HepG2 (cell line): ENCODE results near the gene STAMBPL1. TPM values are rescaled to one million over a fixed set of nuclear protein-coding genes. Genes with fewer than 3 reads are reported as not detected.

Source experiments
- ERF ChIP-seq: IDR thresholded peaks from 2 replicates; pipeline ENCODE4 v1.6.1; 2018; ENCODE audit warnings: missing biosample characterization, missing genetic modification reagents
- ETV5 ChIP-seq: IDR thresholded peaks from 2 replicates; pipeline ENCODE4 v1.6.1; 2018; ENCODE audit warnings: missing biosample characterization, missing genetic modification reagents, inconsistent platforms, borderline replicate concordance
- GABPA ChIP-seq, 2 experiments: IDR thresholded peaks; 2 replicates each; pipeline ENCODE4 v1.6.1; 2011 to 2016; ENCODE audit warnings: low read depth in 2 of 2, low read length in 1 of 2, missing biosample characterization in 1 of 2, missing genetic modification characterization in 1 of 2
- ISX ChIP-seq: sonication (generic); formaldehyde crosslinking; conservative IDR thresholded peaks from 2 replicates; pipeline ENCODE4 v1.5.0; 2020; ENCODE audit warnings: missing genetic modification reagents
- MEIS1 ChIP-seq: sonication (generic); formaldehyde crosslinking; IDR thresholded peaks from 2 replicates; pipeline ENCODE4 v1.9.0; 2021; ENCODE audit warnings: mild to moderate bottlenecking, missing genetic modification reagents, moderate library complexity, borderline replicate concordance
- MEIS2 ChIP-seq: sonication (generic); formaldehyde crosslinking; IDR thresholded peaks from 2 replicates; pipeline ENCODE4 v1.9.0; 2021; ENCODE audit warnings: mild to moderate bottlenecking, missing genetic modification reagents
- NCOR1 ChIP-seq: fragments of 200-600 bp; sonication (generic); IDR thresholded peaks from 2 replicates; pipeline ENCODE4 v1.7.0; 2017; ENCODE audit warnings: antibody characterized with exemption, low read length, borderline replicate concordance
- PRMT3 ChIP-seq: sonication (generic); formaldehyde crosslinking; IDR thresholded peaks from 2 replicates; pipeline ENCODE4 v1.8.1; 2022; ENCODE audit warnings: low read depth, mild to moderate bottlenecking, moderate library complexity, missing genetic modification reagents, borderline replicate concordance
- PRPF4 ChIP-seq: fragments of 200-400 bp; formaldehyde crosslinking; IDR thresholded peaks from 2 replicates; pipeline ENCODE4 v1.6.1; 2016; ENCODE audit warnings: low read length, low read depth; ENCODE audit not compliant: poor library complexity, severe bottlenecking
- ZNF24 ChIP-seq: fragments of 450-650 bp; IDR thresholded peaks from 2 replicates; pipeline ENCODE4 v1.6.1; 2017; ENCODE audit warnings: antibody characterized with exemption, mild to moderate bottlenecking
- ZNF451 ChIP-seq: sonication (generic); formaldehyde crosslinking; IDR thresholded peaks from 2 replicates; pipeline ENCODE4 v1.5.0; 2020; ENCODE audit warnings: mild to moderate bottlenecking, missing genetic modification reagents
- ZNF605 ChIP-seq: sonication (generic); formaldehyde crosslinking; IDR thresholded peaks from 2 replicates; pipeline ENCODE4 v1.8.0; 2022; ENCODE audit warnings: mild to moderate bottlenecking, missing genetic modification reagents
- polyA plus RNA-seq, 8 experiments: library from polyadenylated mRNA; depleted of rRNA in 3 of 8; stranded (reverse) in 7 of 8; unstranded in 1 of 8; fragments of >200 nt; fragmentation: Illumina TruSeq in 4 of 8; extraction: Trizol in 4 of 8; gene quantifications; 2 replicates each; pipeline versions ENCODE4 v1.2.1 to v1.2.3, GENCODE V29; 2011 to 2016; ENCODE audit warnings: low read depth in 4 of 8, missing spikeins in 1 of 8, mixed read lengths in 1 of 8; ENCODE audit not compliant: insufficient read depth in 1 of 8
- total RNA-seq, 5 experiments: library from RNA; depleted of rRNA; stranded (reverse); fragments of >200 nt; fragmentation: Illumina TruSeq; extraction: Trizol; gene quantifications; 2 replicates each; pipeline ENCODE4 v1.2.3, GENCODE V29; 2016; ENCODE audit warnings: low read depth in 1 of 5
- TF ChIP-seq, protein P1 (sequence below): sonication (generic); formaldehyde crosslinking; IDR thresholded peaks from 2 replicates; pipeline ENCODE4 v1.5.0; 2020; ENCODE audit warnings: mild to moderate bottlenecking, missing genetic modification reagents, moderate library complexity
- TF ChIP-seq, protein P2 (sequence below): sonication (generic); formaldehyde crosslinking; IDR thresholded peaks from 2 replicates; pipeline ENCODE4 v1.4.0; 2020; ENCODE audit warnings: missing genetic modification reagents
- TF ChIP-seq, protein P3 (sequence below), 2 experiments: IDR thresholded peaks; 2 replicates each; pipeline ENCODE4 v1.6.1; 2011 to 2012; ENCODE audit warnings: low read length in 2 of 2, borderline replicate concordance in 1 of 2, low read depth in 1 of 2, mild to moderate bottlenecking in 1 of 2, moderate library complexity in 1 of 2
- TF ChIP-seq, protein P4 (sequence below): sonication (generic); formaldehyde crosslinking; IDR thresholded peaks from 2 replicates; pipeline ENCODE4 v1.4.0; 2020; ENCODE audit warnings: mild to moderate bottlenecking, missing genetic modification reagents
- TF ChIP-seq, protein P5 (sequence below): sonication (generic); formaldehyde crosslinking; IDR thresholded peaks from 2 replicates; pipeline ENCODE4 v1.8.0; 2022; ENCODE audit warnings: missing genetic modification reagents, mild to moderate bottlenecking, borderline replicate concordance

The STAMBPL1 gene
- total and polyA plus RNA-seq, 2 of the 13 experiments (the other 11 are each of a cell fraction or from before 2014, with no cell fraction given), result 1.4 to 1.5 TPM

DNA sequence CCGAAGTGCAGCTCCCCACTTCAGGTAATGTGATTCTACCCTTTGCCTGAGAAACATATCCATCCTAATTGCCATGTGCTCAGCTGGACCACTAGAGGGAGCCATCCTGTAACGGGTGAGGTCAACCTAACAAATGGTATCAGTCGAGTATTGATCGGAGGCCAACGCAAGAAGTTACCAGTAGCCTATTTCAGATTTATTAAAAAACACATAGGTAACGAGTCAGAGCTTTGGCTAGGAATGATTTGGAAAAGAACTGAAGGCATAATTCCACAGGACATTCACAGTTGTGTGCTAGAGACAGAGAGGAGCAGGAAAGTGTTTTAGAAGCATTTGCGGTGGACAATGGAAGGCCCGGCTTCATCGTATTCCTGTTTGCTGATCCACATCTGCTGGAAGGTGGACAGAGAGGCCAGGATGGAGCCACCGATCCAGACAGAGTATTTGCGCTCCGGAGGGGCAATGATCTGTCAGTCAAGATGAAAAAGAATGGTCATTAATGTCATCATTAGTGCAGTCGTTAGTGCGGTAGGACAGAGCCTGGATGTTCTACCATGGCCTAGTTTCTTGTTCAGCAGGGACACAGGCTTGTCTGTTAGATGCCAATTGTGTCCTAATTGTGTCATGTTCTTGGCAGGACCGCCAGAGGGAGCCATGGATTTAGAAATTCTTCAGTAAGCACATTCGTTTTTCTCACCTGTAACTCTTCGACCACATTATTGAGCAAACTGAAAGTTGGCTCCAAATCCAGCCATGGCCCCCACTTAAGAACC lies 55.0 kb downstream of the STAMBPL1 start (continued):
- no peak for TF ChIP-seq PRMT3 (CRISPR knock-in tag)
- no peak for TF ChIP-seq ETV5 (CRISPR knock-in tag)
- TF ChIP-seq ZNF24, result no peak
- TF ChIP-seq, protein P1, sequence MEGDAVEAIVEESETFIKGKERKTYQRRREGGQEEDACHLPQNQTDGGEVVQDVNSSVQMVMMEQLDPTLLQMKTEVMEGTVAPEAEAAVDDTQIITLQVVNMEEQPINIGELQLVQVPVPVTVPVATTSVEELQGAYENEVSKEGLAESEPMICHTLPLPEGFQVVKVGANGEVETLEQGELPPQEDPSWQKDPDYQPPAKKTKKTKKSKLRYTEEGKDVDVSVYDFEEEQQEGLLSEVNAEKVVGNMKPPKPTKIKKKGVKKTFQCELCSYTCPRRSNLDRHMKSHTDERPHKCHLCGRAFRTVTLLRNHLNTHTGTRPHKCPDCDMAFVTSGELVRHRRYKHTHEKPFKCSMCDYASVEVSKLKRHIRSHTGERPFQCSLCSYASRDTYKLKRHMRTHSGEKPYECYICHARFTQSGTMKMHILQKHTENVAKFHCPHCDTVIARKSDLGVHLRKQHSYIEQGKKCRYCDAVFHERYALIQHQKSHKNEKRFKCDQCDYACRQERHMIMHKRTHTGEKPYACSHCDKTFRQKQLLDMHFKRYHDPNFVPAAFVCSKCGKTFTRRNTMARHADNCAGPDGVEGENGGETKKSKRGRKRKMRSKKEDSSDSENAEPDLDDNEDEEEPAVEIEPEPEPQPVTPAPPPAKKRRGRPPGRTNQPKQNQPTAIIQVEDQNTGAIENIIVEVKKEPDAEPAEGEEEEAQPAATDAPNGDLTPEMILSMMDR (CRISPR knock-in tag), result peak; percentile 85
- TF ChIP-seq, protein P2, sequence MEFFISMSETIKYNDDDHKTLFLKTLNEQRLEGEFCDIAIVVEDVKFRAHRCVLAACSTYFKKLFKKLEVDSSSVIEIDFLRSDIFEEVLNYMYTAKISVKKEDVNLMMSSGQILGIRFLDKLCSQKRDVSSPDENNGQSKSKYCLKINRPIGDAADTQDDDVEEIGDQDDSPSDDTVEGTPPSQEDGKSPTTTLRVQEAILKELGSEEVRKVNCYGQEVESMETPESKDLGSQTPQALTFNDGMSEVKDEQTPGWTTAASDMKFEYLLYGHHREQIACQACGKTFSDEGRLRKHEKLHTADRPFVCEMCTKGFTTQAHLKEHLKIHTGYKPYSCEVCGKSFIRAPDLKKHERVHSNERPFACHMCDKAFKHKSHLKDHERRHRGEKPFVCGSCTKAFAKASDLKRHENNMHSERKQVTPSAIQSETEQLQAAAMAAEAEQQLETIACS (CRISPR knock-in tag), result no peak
- no peak for TF ChIP-seq NCOR1
- TF ChIP-seq ZNF605, result no peak
- TF ChIP-seq ISX (CRISPR knock-in tag), result no peak
- no peak for TF ChIP-seq PRPF4
- TF ChIP-seq, protein P3, sequence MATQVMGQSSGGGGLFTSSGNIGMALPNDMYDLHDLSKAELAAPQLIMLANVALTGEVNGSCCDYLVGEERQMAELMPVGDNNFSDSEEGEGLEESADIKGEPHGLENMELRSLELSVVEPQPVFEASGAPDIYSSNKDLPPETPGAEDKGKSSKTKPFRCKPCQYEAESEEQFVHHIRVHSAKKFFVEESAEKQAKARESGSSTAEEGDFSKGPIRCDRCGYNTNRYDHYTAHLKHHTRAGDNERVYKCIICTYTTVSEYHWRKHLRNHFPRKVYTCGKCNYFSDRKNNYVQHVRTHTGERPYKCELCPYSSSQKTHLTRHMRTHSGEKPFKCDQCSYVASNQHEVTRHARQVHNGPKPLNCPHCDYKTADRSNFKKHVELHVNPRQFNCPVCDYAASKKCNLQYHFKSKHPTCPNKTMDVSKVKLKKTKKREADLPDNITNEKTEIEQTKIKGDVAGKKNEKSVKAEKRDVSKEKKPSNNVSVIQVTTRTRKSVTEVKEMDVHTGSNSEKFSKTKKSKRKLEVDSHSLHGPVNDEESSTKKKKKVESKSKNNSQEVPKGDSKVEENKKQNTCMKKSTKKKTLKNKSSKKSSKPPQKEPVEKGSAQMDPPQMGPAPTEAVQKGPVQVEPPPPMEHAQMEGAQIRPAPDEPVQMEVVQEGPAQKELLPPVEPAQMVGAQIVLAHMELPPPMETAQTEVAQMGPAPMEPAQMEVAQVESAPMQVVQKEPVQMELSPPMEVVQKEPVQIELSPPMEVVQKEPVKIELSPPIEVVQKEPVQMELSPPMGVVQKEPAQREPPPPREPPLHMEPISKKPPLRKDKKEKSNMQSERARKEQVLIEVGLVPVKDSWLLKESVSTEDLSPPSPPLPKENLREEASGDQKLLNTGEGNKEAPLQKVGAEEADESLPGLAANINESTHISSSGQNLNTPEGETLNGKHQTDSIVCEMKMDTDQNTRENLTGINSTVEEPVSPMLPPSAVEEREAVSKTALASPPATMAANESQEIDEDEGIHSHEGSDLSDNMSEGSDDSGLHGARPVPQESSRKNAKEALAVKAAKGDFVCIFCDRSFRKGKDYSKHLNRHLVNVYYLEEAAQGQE (IDR thresholded peaks at IDR 0.05; ENCODE audit: borderline replicate concordance in 1 of 2, low read depth in 1 of 2, low read length in 2 of 2), result no peak
- no peak for TF ChIP-seq ERF (CRISPR knock-in tag)
- TF ChIP-seq GABPA (IDR thresholded peaks at IDR 0.05; ENCODE audit: low read depth, low read length), result no peak
- TF ChIP-seq GABPA (CRISPR knock-in tag; IDR thresholded peaks at IDR 0.05; ENCODE audit: low read depth), result no peak
- no peak for TF ChIP-seq MEIS2 (CRISPR knock-in tag)
- no peak for TF ChIP-seq MEIS1
- TF ChIP-seq, protein P4, sequence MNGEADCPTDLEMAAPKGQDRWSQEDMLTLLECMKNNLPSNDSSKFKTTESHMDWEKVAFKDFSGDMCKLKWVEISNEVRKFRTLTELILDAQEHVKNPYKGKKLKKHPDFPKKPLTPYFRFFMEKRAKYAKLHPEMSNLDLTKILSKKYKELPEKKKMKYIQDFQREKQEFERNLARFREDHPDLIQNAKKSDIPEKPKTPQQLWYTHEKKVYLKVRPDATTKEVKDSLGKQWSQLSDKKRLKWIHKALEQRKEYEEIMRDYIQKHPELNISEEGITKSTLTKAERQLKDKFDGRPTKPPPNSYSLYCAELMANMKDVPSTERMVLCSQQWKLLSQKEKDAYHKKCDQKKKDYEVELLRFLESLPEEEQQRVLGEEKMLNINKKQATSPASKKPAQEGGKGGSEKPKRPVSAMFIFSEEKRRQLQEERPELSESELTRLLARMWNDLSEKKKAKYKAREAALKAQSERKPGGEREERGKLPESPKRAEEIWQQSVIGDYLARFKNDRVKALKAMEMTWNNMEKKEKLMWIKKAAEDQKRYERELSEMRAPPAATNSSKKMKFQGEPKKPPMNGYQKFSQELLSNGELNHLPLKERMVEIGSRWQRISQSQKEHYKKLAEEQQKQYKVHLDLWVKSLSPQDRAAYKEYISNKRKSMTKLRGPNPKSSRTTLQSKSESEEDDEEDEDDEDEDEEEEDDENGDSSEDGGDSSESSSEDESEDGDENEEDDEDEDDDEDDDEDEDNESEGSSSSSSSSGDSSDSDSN, result no peak
- TF ChIP-seq ZNF451 (CRISPR knock-in tag), result no peak
- TF ChIP-seq, protein P5, sequence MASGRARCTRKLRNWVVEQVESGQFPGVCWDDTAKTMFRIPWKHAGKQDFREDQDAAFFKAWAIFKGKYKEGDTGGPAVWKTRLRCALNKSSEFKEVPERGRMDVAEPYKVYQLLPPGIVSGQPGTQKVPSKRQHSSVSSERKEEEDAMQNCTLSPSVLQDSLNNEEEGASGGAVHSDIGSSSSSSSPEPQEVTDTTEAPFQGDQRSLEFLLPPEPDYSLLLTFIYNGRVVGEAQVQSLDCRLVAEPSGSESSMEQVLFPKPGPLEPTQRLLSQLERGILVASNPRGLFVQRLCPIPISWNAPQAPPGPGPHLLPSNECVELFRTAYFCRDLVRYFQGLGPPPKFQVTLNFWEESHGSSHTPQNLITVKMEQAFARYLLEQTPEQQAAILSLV, result no peak
